ENCODE data around the gene EMB.
"Not testable (repeated sequence)": the region's sequence is repeated elsewhere in the genome, so short reads cannot be mapped to it uniquely, and the experiment has no call there.

Gene EMB

GRCh38 chr5:50442559-50443539 is 1.8 kb upstream of the EMB start:
- H3K4me3 Mint-ChIP-seq; H3K27me3 Mint-ChIP-seq; ATAC-seq (replicated peaks); H3K9me3 Mint-ChIP-seq; DNase-seq: not testable (repeated sequence)
- H3K36me3 Mint-ChIP-seq (ENCODE audit: insufficient read depth), result peaks cover 32% of the 10 kb centered on the region
- H3K4me1 Mint-ChIP-seq (ENCODE audit: low read depth in 2 of 2), result peaks cover 46 to 60% of the 10 kb centered on the region in 2 donors
- H3K27ac Mint-ChIP-seq, result peak overlapping the region; percentile 36 to 96

DNA sequence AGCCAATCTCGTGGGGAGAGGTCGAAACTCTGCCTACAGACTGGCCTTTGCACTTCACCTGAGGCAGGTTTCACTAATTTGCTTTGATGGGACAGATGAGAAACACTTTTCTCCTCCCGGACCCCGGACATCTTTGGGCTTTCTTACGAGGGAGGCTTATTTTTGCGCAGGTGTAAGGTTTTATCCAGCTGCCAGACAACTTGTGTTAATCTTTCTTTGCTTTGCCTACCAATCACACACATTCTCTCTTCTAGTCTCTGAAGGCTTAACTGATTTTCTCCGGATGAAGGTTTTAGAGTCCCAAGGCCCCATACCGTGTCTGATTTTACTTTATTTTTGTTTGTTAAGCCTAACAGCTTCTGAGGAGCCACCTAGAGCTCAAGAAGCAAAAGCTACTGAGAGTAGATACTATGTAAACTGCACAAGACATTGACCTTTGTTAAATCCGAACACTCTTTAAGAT is 436 bp upstream of the EMB start:
- Mint-ChIP-seq H3K4me1 (ENCODE audit: low read depth in 2 of 2) (peaks cover 46 to 58% of the 10 kb centered on the region in 2 donors), H3K4me3 (peak overlapping the region; percentile 93 to 94), H3K27me3 (no peaks in the 10 kb centered on the region), H3K27ac (peak overlapping the region; percentile 96 to 97), H3K36me3 (ENCODE audit: insufficient read depth) (peaks cover 35% of the 10 kb centered on the region), H3K9me3 (no peaks in the 10 kb centered on the region)
- ATAC-seq (replicated peaks), result peak; percentile 8
- DNase-seq, result no peak

GRCh38 chr5:50439221-50439620 is 1.9 kb downstream of the EMB start:
- DNase-seq, result no peak
- Mint-ChIP-seq H3K4me1 (ENCODE audit: low read depth in 2 of 2) (peaks cover 45 to 65% of the 10 kb centered on the region in 2 donors), H3K9me3 (no peaks in the 10 kb centered on the region), H3K36me3 (ENCODE audit: insufficient read depth) (peaks cover 37% of the 10 kb centered on the region), H3K27ac (peak overlapping the region in 1 of 2 donors; percentile 96), H3K4me3 (peak overlapping the region; percentile 93 to 94), H3K27me3 (no peaks in the 10 kb centered on the region)
- no peak for ATAC-seq (replicated peaks)

DNA sequence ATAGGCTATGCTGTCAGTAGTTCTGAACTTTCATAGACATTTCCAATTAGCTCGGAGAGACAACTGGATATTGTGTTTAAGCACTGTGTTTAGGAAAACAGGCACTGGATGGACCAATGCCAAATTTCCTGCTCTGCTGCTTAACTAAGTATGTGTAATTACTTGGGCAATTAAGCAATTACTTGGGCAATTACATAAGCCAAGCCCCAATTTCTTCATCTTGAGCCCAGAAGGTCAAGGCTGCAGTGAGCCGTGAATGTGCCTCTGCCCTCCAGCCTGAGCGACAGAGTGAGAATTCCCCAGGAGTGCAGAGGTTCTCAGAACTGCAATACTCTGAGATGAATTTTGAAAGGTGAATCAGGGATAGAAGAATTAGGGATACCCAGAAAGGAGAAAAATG is 3.0 kb downstream of the EMB start:
- H3K27ac Mint-ChIP-seq, result peak overlapping the region; percentile 8 to 20
- peaks cover 47 to 71% of the 10 kb centered on the region in 2 donors for H3K4me1 Mint-ChIP-seq (ENCODE audit: low read depth in 2 of 2)
- DNase-seq; ATAC-seq (replicated peaks); H3K9me3 Mint-ChIP-seq; H3K27me3 Mint-ChIP-seq: not testable (repeated sequence)
- H3K4me3 Mint-ChIP-seq, result peak overlapping the region; percentile 93 to 94
- H3K36me3 Mint-ChIP-seq (ENCODE audit: insufficient read depth), result peaks cover 37% of the 10 kb centered on the region

- Mint-ChIP-seq H3K36me3 (ENCODE audit: insufficient read depth) (peaks cover 26% of the 10 kb centered on the region), H3K27me3 (no peaks in the 10 kb centered on the region), H3K27ac (peak overlapping the region; percentile 30 to 99), H3K4me1 (ENCODE audit: low read depth in 2 of 2) (peaks cover 47 to 76% of the 10 kb centered on the region in 2 donors), H3K4me3 (peak overlapping the region; percentile 20 to 94), H3K9me3 (no peaks in the 10 kb centered on the region)
- ATAC-seq (replicated peaks), result peak; percentile 60
- DNase-seq, result no peak
These were observed 5.9 kb downstream of the EMB start for GRCh38 chr5:50435168-50435567.

GRCh38 chr5:50431133-50431904 is 9.8 kb downstream of the EMB start:
- peaks cover 39% of the 10 kb centered on the region for H3K36me3 Mint-ChIP-seq (ENCODE audit: insufficient read depth)
- not testable (repeated sequence) for H3K9me3 Mint-ChIP-seq; ATAC-seq (replicated peaks); DNase-seq; H3K27me3 Mint-ChIP-seq
- peak overlapping the region; percentile 18 to 81 for H3K4me3 Mint-ChIP-seq
- H3K27ac Mint-ChIP-seq, result peak overlapping the region; percentile 96 to 99
- peaks cover 38 to 58% of the 10 kb centered on the region in 2 donors for H3K4me1 Mint-ChIP-seq (ENCODE audit: low read depth in 2 of 2)

DNA sequence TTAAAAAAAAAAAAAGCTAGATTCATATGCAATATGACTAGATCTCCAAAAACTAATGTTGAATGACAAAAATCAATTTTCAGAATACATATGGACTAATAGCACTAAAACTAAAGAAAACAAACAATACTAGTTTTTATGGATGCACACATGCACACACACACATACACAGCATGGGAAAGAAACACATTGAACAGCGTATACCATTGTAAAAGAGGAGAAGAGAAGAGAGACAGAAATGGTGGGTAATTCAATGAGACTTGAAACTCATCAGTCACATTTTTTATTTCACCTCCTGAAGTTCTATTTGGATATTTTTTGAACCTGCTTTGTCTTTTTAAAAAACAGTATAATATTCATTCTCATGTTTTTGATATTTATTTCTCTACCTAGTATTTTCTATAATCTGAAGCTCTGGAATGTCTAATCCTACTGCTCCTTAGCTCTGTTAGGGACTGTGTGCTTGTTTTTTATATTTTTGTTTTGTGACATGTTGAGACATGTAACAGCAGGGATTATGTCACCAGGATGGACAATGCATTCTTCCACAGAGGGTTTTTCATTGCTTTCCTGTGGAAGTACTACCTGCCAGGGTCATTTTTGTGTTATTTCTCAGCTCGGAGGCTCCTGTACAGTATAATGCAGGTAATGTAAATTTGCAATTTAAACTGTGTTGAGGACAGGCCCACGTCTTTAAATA is 17.8 kb downstream of the EMB start:
- H3K27me3 Mint-ChIP-seq, result not testable (repeated sequence)
- H3K36me3 Mint-ChIP-seq (ENCODE audit: insufficient read depth), result peaks cover 55% of the 10 kb centered on the region

GRCh38 chr5:50421184-50421950 is 19.7 kb downstream of the EMB start:
- Mint-ChIP-seq H3K36me3 (ENCODE audit: insufficient read depth) (peaks cover 36% of the 10 kb centered on the region), H3K27ac (peak overlapping the region; percentile 23 to 46)

More for the DNA sequence above, 17.8 kb downstream of the EMB start:
- not testable (repeated sequence) for H3K9me3 Mint-ChIP-seq; H3K27ac Mint-ChIP-seq; DNase-seq; H3K4me3 Mint-ChIP-seq; ATAC-seq (replicated peaks)
- H3K4me1 Mint-ChIP-seq (ENCODE audit: low read depth in 2 of 2), result peaks cover 28 to 52% of the 10 kb centered on the region in 2 donors

GRCh38 chr5:50420343-50420935 is 20.6 kb downstream of the EMB start:
- Mint-ChIP-seq H3K27me3 (no peaks in the 10 kb centered on the region), H3K4me3 (no peak overlapping the region), H3K9me3 (peaks cover 0 to 3% of the 10 kb centered on the region in 2 donors), H3K36me3 (ENCODE audit: insufficient read depth) (peaks cover 28% of the 10 kb centered on the region), H3K4me1 (ENCODE audit: low read depth in 2 of 2) (peaks cover 37 to 67% of the 10 kb centered on the region in 2 donors), H3K27ac (peak overlapping the region; percentile 23 to 46)
- ATAC-seq (replicated peaks) (no peak), DNase-seq (no peak)

More at GRCh38 chr5:50421184-50421950, 19.7 kb downstream of the EMB start:
- H3K4me3 Mint-ChIP-seq; H3K27me3 Mint-ChIP-seq; ATAC-seq (replicated peaks); DNase-seq; H3K9me3 Mint-ChIP-seq: not testable (repeated sequence)
- H3K4me1 Mint-ChIP-seq (ENCODE audit: low read depth in 2 of 2), result peaks cover 34 to 65% of the 10 kb centered on the region in 2 donors

GRCh38 chr5:50419656-50420055 is 21.4 kb downstream of the EMB start:
- Mint-ChIP-seq H3K4me1 (ENCODE audit: low read depth in 2 of 2) (peaks cover 38 to 67% of the 10 kb centered on the region in 2 donors), H3K27ac (peak overlapping the region in 1 of 2 donors; percentile 62), H3K36me3 (ENCODE audit: insufficient read depth) (peaks cover 20% of the 10 kb centered on the region)
- DNase-seq; H3K27me3 Mint-ChIP-seq; H3K9me3 Mint-ChIP-seq; ATAC-seq (replicated peaks); H3K4me3 Mint-ChIP-seq: not testable (repeated sequence)

DNA sequence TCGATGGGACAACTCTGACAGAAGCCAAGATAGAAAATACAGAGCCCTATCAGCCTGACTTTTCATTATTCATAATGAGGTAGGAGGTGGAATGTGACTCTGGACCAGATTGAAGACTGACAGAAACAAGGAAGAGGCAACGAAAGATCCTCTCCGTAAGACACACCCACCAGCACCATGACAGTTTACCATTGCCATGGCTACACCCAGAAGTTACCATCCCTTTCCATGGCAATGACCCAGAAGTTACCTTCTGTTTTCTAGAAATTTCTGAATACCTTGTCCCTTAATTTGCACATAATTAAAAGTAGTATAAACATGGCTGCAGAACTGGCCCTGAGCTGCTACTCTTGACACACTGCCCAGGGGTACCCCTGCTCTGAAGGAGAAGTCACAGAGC is 24.5 kb downstream of the EMB start:
- peak overlapping the region; percentile 33 to 78 for H3K27ac Mint-ChIP-seq
- H3K4me1 Mint-ChIP-seq (ENCODE audit: low read depth in 2 of 2), result peaks cover 45 to 71% of the 10 kb centered on the region in 2 donors
- peak; percentile 43 for ATAC-seq (replicated peaks)
- not testable (repeated sequence) for H3K36me3 Mint-ChIP-seq (ENCODE audit: insufficient read depth); H3K9me3 Mint-ChIP-seq; DNase-seq; H3K27me3 Mint-ChIP-seq
- peak overlapping the region; percentile 28 to 58 for H3K4me3 Mint-ChIP-seq

- Mint-ChIP-seq H3K4me3 (peak overlapping the region; percentile 23 to 28), H3K27me3 (no peaks in the 10 kb centered on the region), H3K36me3 (ENCODE audit: insufficient read depth) (peaks cover 3% of the 10 kb centered on the region), H3K27ac (peak overlapping the region; percentile 33 to 78), H3K9me3 (peaks cover 0 to 3% of the 10 kb centered on the region in 2 donors), H3K4me1 (ENCODE audit: low read depth in 2 of 2) (peaks cover 48 to 75% of the 10 kb centered on the region in 2 donors)
- DNase-seq, result peak in 2 of 3 experiments; percentile 12 to 14
- peak; percentile 85 for ATAC-seq (replicated peaks)
These were observed 25.2 kb downstream of the EMB start for GRCh38 chr5:50415912-50416311.

Data from effector memory CD8-positive, alpha-beta T cell (primary cell).